ENCODE data around the gene AKR1C3.

AKR1C3 gene

GRCh38 chr10:5068274-5068984 is 25.8 kb upstream of the AKR1C3 start:
- TF ChIP-seq POU2F2 (IDR thresholded peaks at IDR 0.05; ENCODE audit: low read depth, low read length) = no peak
- TF ChIP-seq TAF1 (IDR thresholded peaks at IDR 0.05; ENCODE audit: low read depth, low read length) = no peak
- no peak for TF ChIP-seq POLR2A (IDR thresholded peaks at IDR 0.05; ENCODE audit: low read depth, low read length)
- TF ChIP-seq POLR2AphosphoS5 (IDR thresholded peaks at IDR 0.05; ENCODE audit: low read depth, low read length) = no peak
- TF ChIP-seq PAX5 (IDR thresholded peaks at IDR 0.05; ENCODE audit: insufficient read depth, low read length, severe bottlenecking) = no peak
- no peak for TF ChIP-seq SPI1 (IDR thresholded peaks at IDR 0.05; ENCODE audit: low read depth, low read length)
- FAIRE-seq (no peak), DNase-seq (ENCODE audit: insufficient read length, low spot score) (no peak)

- no peak for DNase-seq (ENCODE audit: insufficient read length, low spot score)
Measured at GRCh38 chr10:5070648-5071410, 23.4 kb upstream of the AKR1C3 start.

GRCh38 chr10:5071411-5072198 is 22.6 kb upstream of the AKR1C3 start:
- FAIRE-seq (no peak), DNase-seq (ENCODE audit: insufficient read length, low spot score) (no peak)
- TF ChIP-seq PAX5 (IDR thresholded peaks at IDR 0.05; ENCODE audit: insufficient read depth, low read length, severe bottlenecking) (no peak), SPI1 (IDR thresholded peaks at IDR 0.05; ENCODE audit: low read depth, low read length) (no peak), POLR2AphosphoS5 (IDR thresholded peaks at IDR 0.05; ENCODE audit: low read depth, low read length) (no peak), POLR2A (IDR thresholded peaks at IDR 0.05; ENCODE audit: low read depth, low read length) (no peak), POU2F2 (IDR thresholded peaks at IDR 0.05; ENCODE audit: low read depth, low read length) (no peak), TAF1 (IDR thresholded peaks at IDR 0.05; ENCODE audit: low read depth, low read length) (no peak)

More at GRCh38 chr10:5070648-5071410, 23.4 kb upstream of the AKR1C3 start:
- no peak for FAIRE-seq
- TF ChIP-seq POU2F2 (IDR thresholded peaks at IDR 0.05; ENCODE audit: low read depth, low read length) (no peak), POLR2A (IDR thresholded peaks at IDR 0.05; ENCODE audit: low read depth, low read length) (no peak), POLR2AphosphoS5 (IDR thresholded peaks at IDR 0.05; ENCODE audit: low read depth, low read length) (no peak), PAX5 (IDR thresholded peaks at IDR 0.05; ENCODE audit: insufficient read depth, low read length, severe bottlenecking) (no peak), SPI1 (IDR thresholded peaks at IDR 0.05; ENCODE audit: low read depth, low read length) (no peak), TAF1 (IDR thresholded peaks at IDR 0.05; ENCODE audit: low read depth, low read length) (no peak)

GRCh38 chr10:5073659-5074058 is 20.6 kb upstream of the AKR1C3 start:
- no peak for FAIRE-seq
- no peak for DNase-seq (ENCODE audit: insufficient read length, low spot score)
- TF ChIP-seq TAF1 (IDR thresholded peaks at IDR 0.05; ENCODE audit: low read depth, low read length) = no peak
- TF ChIP-seq POU2F2 (IDR thresholded peaks at IDR 0.05; ENCODE audit: low read depth, low read length) = no peak
- no peak for TF ChIP-seq POLR2AphosphoS5 (IDR thresholded peaks at IDR 0.05; ENCODE audit: low read depth, low read length)
- no peak for TF ChIP-seq POLR2A (IDR thresholded peaks at IDR 0.05; ENCODE audit: low read depth, low read length)
- no peak for TF ChIP-seq SPI1 (IDR thresholded peaks at IDR 0.05; ENCODE audit: low read depth, low read length)
- TF ChIP-seq PAX5 (IDR thresholded peaks at IDR 0.05; ENCODE audit: insufficient read depth, low read length, severe bottlenecking) = no peak

GRCh38 chr10:5076615-5077014 is 17.6 kb upstream of the AKR1C3 start:
- no peak for TF ChIP-seq TAF1 (IDR thresholded peaks at IDR 0.05; ENCODE audit: low read depth, low read length)
- TF ChIP-seq POLR2A (IDR thresholded peaks at IDR 0.05; ENCODE audit: low read depth, low read length) = no peak
- no peak for TF ChIP-seq SPI1 (IDR thresholded peaks at IDR 0.05; ENCODE audit: low read depth, low read length)
- TF ChIP-seq PAX5 (IDR thresholded peaks at IDR 0.05; ENCODE audit: insufficient read depth, low read length, severe bottlenecking) = no peak
- TF ChIP-seq POU2F2 (IDR thresholded peaks at IDR 0.05; ENCODE audit: low read depth, low read length) = no peak
- no peak for TF ChIP-seq POLR2AphosphoS5 (IDR thresholded peaks at IDR 0.05; ENCODE audit: low read depth, low read length)
- no peak for DNase-seq (ENCODE audit: insufficient read length, low spot score)
- no peak for FAIRE-seq

GRCh38 chr10:5078547-5079180 is 15.6 kb upstream of the AKR1C3 start:
- no peak for TF ChIP-seq TAF1 (IDR thresholded peaks at IDR 0.05; ENCODE audit: low read depth, low read length)
- no peak for TF ChIP-seq POLR2AphosphoS5 (IDR thresholded peaks at IDR 0.05; ENCODE audit: low read depth, low read length)
- TF ChIP-seq POLR2A (IDR thresholded peaks at IDR 0.05; ENCODE audit: low read depth, low read length) = no peak
- TF ChIP-seq PAX5 (IDR thresholded peaks at IDR 0.05; ENCODE audit: insufficient read depth, low read length, severe bottlenecking) = no peak
- no peak for TF ChIP-seq POU2F2 (IDR thresholded peaks at IDR 0.05; ENCODE audit: low read depth, low read length)
- no peak for TF ChIP-seq SPI1 (IDR thresholded peaks at IDR 0.05; ENCODE audit: low read depth, low read length)
- DNase-seq (ENCODE audit: insufficient read length, low spot score) = no peak
- no peak for FAIRE-seq

- TF ChIP-seq POU2F2 (IDR thresholded peaks at IDR 0.05; ENCODE audit: low read depth, low read length) (no peak), POLR2AphosphoS5 (IDR thresholded peaks at IDR 0.05; ENCODE audit: low read depth, low read length) (no peak), SPI1 (IDR thresholded peaks at IDR 0.05; ENCODE audit: low read depth, low read length) (no peak), TAF1 (IDR thresholded peaks at IDR 0.05; ENCODE audit: low read depth, low read length) (no peak), PAX5 (IDR thresholded peaks at IDR 0.05; ENCODE audit: insufficient read depth, low read length, severe bottlenecking) (no peak), POLR2A (IDR thresholded peaks at IDR 0.05; ENCODE audit: low read depth, low read length) (no peak)
- DNase-seq (ENCODE audit: insufficient read length, low spot score) (no peak), FAIRE-seq (no peak)
Measured at GRCh38 chr10:5079306-5079830, 14.8 kb upstream of the AKR1C3 start.

- TF ChIP-seq TAF1 (IDR thresholded peaks at IDR 0.05; ENCODE audit: low read depth, low read length) = no peak
- no peak for TF ChIP-seq POLR2AphosphoS5 (IDR thresholded peaks at IDR 0.05; ENCODE audit: low read depth, low read length)
- TF ChIP-seq SPI1 (IDR thresholded peaks at IDR 0.05; ENCODE audit: low read depth, low read length) = no peak
- no peak for TF ChIP-seq POU2F2 (IDR thresholded peaks at IDR 0.05; ENCODE audit: low read depth, low read length)
- TF ChIP-seq POLR2A (IDR thresholded peaks at IDR 0.05; ENCODE audit: low read depth, low read length) = no peak
- TF ChIP-seq PAX5 (IDR thresholded peaks at IDR 0.05; ENCODE audit: insufficient read depth, low read length, severe bottlenecking) = no peak
- DNase-seq (ENCODE audit: insufficient read length, low spot score) = no peak
- FAIRE-seq = no peak
Measured at GRCh38 chr10:5079836-5080235, 14.4 kb upstream of the AKR1C3 start.

Data from GM12891 (cell line).